Large intestine (tissue), 12 donors: ENCODE results near the gene NDUFA6. TPM values are rescaled to one million over a fixed set of nuclear protein-coding genes. Genes with fewer than 3 reads are reported as not detected.
A peak's percentile ranks its signal among the peaks of the same experiment; 100 is the strongest.
"Not testable (repeated sequence)": the region's sequence is repeated elsewhere in the genome, so short reads cannot be mapped to it uniquely, and the experiment has no call there.

Source experiments
- DNase-seq, 2 donors: peaks; one replicate each; pipeline versions ENCODE4 v3.0.0 to v3.0.0-alpha.2; 2013
- H3K27ac ChIP-seq: one replicate; pipeline ENCODE4 v1.5.1; 2013; ENCODE audit warnings: low read length
- H3K27me3 ChIP-seq: 2 replicates; pipeline ENCODE4 v1.6.1; 2013; ENCODE audit warnings: low read length; ENCODE audit not compliant: control insufficient read depth, insufficient read depth
- H3K36me3 ChIP-seq: 2 replicates; pipeline ENCODE4 v1.6.1; 2013; ENCODE audit warnings: low read length; ENCODE audit not compliant: control insufficient read depth, insufficient read depth
- H3K4me1 ChIP-seq: one replicate; pipeline ENCODE4 v1.6.1; 2013; ENCODE audit warnings: low read length; ENCODE audit not compliant: control insufficient read depth, insufficient read depth
- H3K4me3 ChIP-seq: one replicate; pipeline ENCODE4 v1.5.1; 2013; ENCODE audit warnings: low read length
- H3K9me3 ChIP-seq: one replicate; pipeline ENCODE4 v1.6.1; 2013; ENCODE audit warnings: mild to moderate bottlenecking, low read depth, low read length, moderate library complexity; ENCODE audit not compliant: control insufficient read depth
- WGBS: methylation state at CpG from one replicate; pipeline ENCODE4 v1.1.5; 2013; ENCODE audit warnings: low lambda C conversion rate; ENCODE audit not compliant: insufficient coverage; 5-methylcytosine and 5-hydroxymethylcytosine counted together
- long read RNA-seq, 11 donors: transcript quantifications; one replicate each; lab custom pipeline, GENCODE V29; 2026
- polyA plus RNA-seq: library from polyadenylated mRNA; unstranded; fragments of 120-200 nt; gene quantifications from one replicate; pipeline ENCODE4 v1.2.1, GENCODE V29; 2013

NDUFA6 gene
- polyA plus RNA-seq: 71.1 TPM
- long read RNA-seq, donor 1, transcript NDUFA6-202 (3 exons, 1,256 nt): major isoform, 56 of 60 reads
- long read RNA-seq, donor 1, partial matches to known transcripts: 0 of 60 reads
- long read RNA-seq, donor 1, other reads (novel, unspliced or antisense): 0 of 60 reads
- long read RNA-seq, donor 2, transcript NDUFA6-201 (2 exons, 475 nt): minor isoform, 9 of 139 reads
- long read RNA-seq, donor 2, transcript NDUFA6-202 (3 exons, 1,256 nt): major isoform, 130 of 139 reads
- long read RNA-seq, donor 2, partial matches to known transcripts: 0 of 139 reads
- long read RNA-seq, donor 2, other reads (novel, unspliced or antisense): 0 of 139 reads
- long read RNA-seq, donor 3, transcript NDUFA6-202 (3 exons, 1,256 nt): major isoform, 198 of 204 reads
- long read RNA-seq, donor 3, transcript NDUFA6-201 (2 exons, 475 nt): minor isoform, 6 of 204 reads
- long read RNA-seq, donor 3, partial matches to known transcripts: 0 of 204 reads
- long read RNA-seq, donor 3, other reads (novel, unspliced or antisense): 0 of 204 reads
- long read RNA-seq, donor 4, transcript NDUFA6-202 (3 exons, 1,256 nt): major isoform, 13 of 14 reads
- long read RNA-seq, donor 4, partial matches to known transcripts: 0 of 14 reads
- long read RNA-seq, donor 4, other reads (novel, unspliced or antisense): 0 of 14 reads
- long read RNA-seq, donor 5, transcript NDUFA6-202 (3 exons, 1,256 nt): major isoform, 89 of 91 reads
- long read RNA-seq, donor 5, partial matches to known transcripts: 0 of 91 reads
- long read RNA-seq, donor 5, other reads (novel, unspliced or antisense): 0 of 91 reads
- long read RNA-seq, donor 6, transcript NDUFA6-202 (3 exons, 1,256 nt): major isoform, 136 of 145 reads
- long read RNA-seq, donor 6, transcript NDUFA6-201 (2 exons, 475 nt): minor isoform, 9 of 145 reads
- long read RNA-seq, donor 6, partial matches to known transcripts: 0 of 145 reads
- long read RNA-seq, donor 6, other reads (novel, unspliced or antisense): 0 of 145 reads
- long read RNA-seq, donor 7, transcript NDUFA6-202 (3 exons, 1,256 nt): major isoform, 81 of 94 reads
- long read RNA-seq, donor 7, partial matches to known transcripts: 9 of 94 reads
- long read RNA-seq, donor 7, other reads (novel, unspliced or antisense): 0 of 94 reads
- long read RNA-seq, donor 8, transcript NDUFA6-202 (3 exons, 1,256 nt): major isoform, 156 of 173 reads
- long read RNA-seq, donor 8, transcript NDUFA6-201 (2 exons, 475 nt): minor isoform, 8 of 173 reads
- long read RNA-seq, donor 8, partial matches to known transcripts: 9 of 173 reads
- long read RNA-seq, donor 8, other reads (novel, unspliced or antisense): 0 of 173 reads
- long read RNA-seq, donor 9, transcript NDUFA6-202 (3 exons, 1,256 nt): major isoform, 139 of 151 reads
- long read RNA-seq, donor 9, transcript NDUFA6-201 (2 exons, 475 nt): minor isoform, 5 of 151 reads
- long read RNA-seq, donor 9, partial matches to known transcripts: 7 of 151 reads
- long read RNA-seq, donor 9, other reads (novel, unspliced or antisense): 0 of 151 reads
- long read RNA-seq, donor 10, transcript NDUFA6-201 (2 exons, 475 nt): minor isoform, 11 of 166 reads
- long read RNA-seq, donor 10, transcript NDUFA6-202 (3 exons, 1,256 nt): major isoform, 155 of 166 reads
- long read RNA-seq, donor 10, partial matches to known transcripts: 0 of 166 reads
- long read RNA-seq, donor 10, other reads (novel, unspliced or antisense): 0 of 166 reads
- long read RNA-seq, donor 11, transcript NDUFA6-202 (3 exons, 1,256 nt): major isoform, 84 of 87 reads
- long read RNA-seq, donor 11, partial matches to known transcripts: 0 of 87 reads
- long read RNA-seq, donor 11, other reads (novel, unspliced or antisense): 0 of 87 reads

DNA sequence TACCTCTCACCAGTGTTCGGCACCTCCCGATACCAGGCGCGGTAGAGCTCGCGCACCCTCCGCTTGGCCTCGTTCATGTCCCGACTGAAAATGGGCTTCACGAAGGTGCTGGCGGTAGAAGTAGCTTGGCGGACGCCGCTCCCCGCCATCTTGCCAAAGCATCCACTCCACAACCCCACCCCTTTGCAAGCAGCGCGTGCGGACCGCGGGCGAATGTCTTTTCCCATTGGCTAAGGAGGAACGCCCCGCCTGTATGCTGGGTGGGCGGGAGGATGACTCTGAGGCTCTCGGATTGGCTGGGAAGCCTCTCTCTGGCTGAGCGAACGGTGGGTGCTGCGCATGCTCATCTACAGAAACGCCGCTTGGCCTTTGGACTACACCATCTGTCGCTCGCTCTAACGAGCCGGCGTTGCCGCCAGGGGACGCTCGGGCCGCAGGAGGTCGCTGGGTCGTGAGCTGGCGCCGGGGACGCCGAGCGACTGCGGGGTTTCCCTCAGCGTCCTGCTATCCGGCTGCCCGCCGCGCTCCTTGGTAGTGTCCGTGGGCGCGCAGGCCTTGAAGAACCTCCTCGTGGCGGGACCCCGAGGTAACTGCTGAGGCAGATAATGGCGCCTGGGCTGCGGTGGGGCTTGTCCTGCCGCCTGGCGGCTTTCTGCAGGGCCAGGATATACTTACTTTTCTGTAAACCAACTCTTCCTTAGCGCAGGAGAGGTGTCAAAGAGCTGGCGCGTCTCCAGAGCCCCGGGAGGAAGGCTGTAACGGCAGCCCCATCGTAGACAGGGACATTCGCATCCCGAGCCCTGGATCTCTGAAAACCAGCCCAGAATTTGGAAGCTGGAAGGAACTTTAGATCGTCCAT is at the start of gene NDUFA6:
Gene NDUFA6, minus strand, starts transcription at position 177 of the 859 bp plus-strand sequence. Its CDS starts 28 bp downstream, at position 149.
- peak within 1 kb of the TSS; percentile 99 for H3K27ac ChIP-seq
- H3K36me3 ChIP-seq: peaks cover 8% of the 10 kb centered on the region
- DNase-seq: peak; percentile 99 to 100
- no CpG with 5 or more reads among the region's 71 CpGs for WGBS
- peaks cover 7% of the 10 kb centered on the region for H3K4me1 ChIP-seq
- peak within 1 kb of the TSS; percentile 96 for H3K4me3 ChIP-seq
- H3K9me3 ChIP-seq: peaks cover 3% of the 10 kb centered on the region
- H3K27me3 ChIP-seq: no peaks in the 10 kb centered on the region

DNA sequence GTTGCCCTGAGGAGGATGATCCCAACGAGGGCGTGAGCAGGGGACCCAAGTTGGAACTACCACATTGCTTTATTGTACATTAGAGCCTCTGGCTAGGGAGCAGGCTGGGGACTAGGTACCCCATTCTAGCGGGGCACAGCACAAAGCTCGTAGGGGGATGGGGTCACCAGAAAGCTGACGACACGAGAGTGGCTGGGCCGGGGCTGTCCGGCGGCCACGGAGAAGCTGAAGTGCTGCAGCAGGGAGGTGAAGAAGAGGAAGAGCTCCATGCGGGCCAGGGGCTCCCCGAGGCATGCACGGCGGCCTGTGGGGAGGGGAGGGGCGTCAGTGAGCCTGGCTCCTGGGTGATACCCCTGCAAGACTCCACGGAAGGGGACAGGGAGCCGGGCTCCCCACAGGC is 49.6 kb upstream of the NDUFA6 start:
- H3K27me3 ChIP-seq, H3K9me3 ChIP-seq, H3K36me3 ChIP-seq, H3K27ac ChIP-seq, DNase-seq, H3K4me3 ChIP-seq, H3K4me1 ChIP-seq: not testable (repeated sequence)
- no CpG with 5 or more reads among the region's 17 CpGs for WGBS

DNA sequence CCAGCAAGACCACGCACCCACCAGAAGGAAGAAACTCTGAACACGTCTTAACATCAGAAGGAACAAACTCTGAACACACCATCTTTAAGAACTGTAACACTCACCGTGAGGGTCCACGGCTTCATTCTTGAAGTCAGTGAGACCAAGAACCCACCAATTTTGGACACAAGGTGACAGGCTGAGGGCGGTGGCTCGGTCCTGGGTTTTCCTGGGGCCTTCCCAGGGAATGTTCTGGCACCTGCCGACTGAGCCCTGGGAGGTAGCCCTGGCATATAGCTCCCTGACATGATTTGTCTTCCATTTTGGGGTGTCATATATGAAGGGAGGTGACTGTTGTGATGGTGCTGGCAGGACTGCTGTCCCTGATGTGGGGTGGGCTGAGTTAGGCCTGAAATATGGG is 48.9 kb upstream of the NDUFA6 start:
- H3K9me3 ChIP-seq, H3K36me3 ChIP-seq, H3K4me3 ChIP-seq, H3K27ac ChIP-seq, DNase-seq, H3K27me3 ChIP-seq, H3K4me1 ChIP-seq: not testable (repeated sequence)
- WGBS: no CpG with 5 or more reads among the region's 7 CpGs

DNA sequence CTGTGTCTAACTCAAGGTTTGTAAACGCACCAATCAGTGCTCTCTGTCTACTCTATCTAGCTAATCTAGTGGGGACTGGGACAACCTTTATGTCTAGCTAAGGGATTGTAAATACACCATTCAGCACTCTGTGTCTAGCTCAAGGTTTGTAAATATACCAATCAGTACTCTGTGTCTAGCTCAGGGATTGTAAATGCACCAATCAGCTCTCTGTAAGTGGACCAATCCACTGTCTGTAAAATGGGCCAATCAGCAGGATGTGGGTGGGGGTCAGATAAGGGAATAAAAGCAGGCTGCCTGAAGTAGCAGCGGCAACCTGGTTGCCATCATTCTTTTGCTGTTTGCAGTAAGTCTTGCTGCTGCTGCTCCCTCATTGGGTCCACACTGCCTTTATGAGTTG is 48.4 kb upstream of the NDUFA6 start:
- Histone ChIP-seq H3K9me3 (peaks cover 3% of the 10 kb centered on the region), H3K27me3 (no peaks in the 10 kb centered on the region), H3K36me3 (peaks cover 3% of the 10 kb centered on the region), H3K4me3 (no peak overlapping the region), H3K27ac (no peak overlapping the region), H3K4me1 (no peaks in the 10 kb centered on the region)
- no CpG with 5 or more reads among the region's 2 CpGs for WGBS
- no peak for DNase-seq

DNA sequence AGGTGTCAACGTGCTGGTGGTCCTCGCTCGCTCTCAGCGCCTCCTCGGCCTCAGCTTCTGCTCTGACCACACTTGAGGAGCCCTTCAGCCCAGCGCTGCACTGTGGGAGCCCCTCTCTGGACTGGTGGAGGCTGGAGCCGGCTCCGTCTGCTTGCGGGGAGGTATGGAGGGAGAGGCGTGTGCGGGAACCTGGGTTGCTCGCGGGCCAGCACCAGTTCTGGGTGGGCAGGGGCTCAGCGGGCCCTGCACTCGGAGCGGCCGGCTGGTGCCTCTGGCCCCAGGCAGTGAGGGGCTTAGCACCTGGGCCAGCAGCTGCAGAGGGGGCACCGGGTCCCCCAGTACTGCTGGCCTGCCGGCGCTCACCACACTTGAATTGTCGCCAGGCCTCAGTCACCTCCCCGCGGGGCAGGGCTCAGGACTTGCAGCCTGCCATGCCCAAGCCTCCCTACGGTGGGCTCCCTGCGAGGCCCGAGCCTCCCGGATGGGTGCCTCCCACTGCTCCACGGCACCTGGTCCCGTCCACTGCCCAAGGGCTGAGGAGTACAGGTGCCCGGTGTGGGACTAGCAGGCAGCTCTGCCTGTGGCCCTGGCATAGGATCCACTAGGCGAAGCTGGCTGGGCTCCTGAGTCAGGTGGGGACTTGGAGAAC is 47.7 kb upstream of the NDUFA6 start:
- no CpG with 5 or more reads among the region's 31 CpGs for WGBS
- Histone ChIP-seq H3K4me1 (no peaks in the 10 kb centered on the region), H3K9me3 (peaks cover 3% of the 10 kb centered on the region), H3K4me3 (no peak overlapping the region), H3K27ac (no peak overlapping the region), H3K27me3 (no peaks in the 10 kb centered on the region), H3K36me3 (peaks cover 3% of the 10 kb centered on the region)
- DNase-seq: no peak

DNA sequence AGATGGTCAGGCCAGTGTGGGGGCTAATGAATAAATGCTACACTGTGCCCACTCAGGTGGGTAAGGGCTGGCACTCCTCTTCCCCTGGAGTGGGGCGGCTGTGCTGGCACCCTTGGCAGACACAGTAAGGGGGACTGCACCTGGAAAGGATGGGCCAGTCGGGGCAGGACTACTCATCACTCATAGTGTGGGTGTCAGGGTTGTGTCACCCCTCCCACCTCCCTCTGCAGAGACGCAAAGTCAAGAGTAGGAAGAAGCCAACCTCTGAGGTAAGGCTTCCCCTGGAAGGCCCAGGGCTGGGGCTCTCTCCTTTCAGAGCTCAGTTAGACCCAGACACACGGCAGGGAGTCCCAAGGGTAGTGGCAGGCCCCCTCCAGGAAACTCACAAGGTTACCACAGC is 45.1 kb upstream of the NDUFA6 start:
- not testable (repeated sequence) for H3K27me3 ChIP-seq, H3K9me3 ChIP-seq, H3K4me3 ChIP-seq, H3K36me3 ChIP-seq, H3K4me1 ChIP-seq, DNase-seq, H3K27ac ChIP-seq
- no CpG with 5 or more reads among the region's 4 CpGs for WGBS

DNA sequence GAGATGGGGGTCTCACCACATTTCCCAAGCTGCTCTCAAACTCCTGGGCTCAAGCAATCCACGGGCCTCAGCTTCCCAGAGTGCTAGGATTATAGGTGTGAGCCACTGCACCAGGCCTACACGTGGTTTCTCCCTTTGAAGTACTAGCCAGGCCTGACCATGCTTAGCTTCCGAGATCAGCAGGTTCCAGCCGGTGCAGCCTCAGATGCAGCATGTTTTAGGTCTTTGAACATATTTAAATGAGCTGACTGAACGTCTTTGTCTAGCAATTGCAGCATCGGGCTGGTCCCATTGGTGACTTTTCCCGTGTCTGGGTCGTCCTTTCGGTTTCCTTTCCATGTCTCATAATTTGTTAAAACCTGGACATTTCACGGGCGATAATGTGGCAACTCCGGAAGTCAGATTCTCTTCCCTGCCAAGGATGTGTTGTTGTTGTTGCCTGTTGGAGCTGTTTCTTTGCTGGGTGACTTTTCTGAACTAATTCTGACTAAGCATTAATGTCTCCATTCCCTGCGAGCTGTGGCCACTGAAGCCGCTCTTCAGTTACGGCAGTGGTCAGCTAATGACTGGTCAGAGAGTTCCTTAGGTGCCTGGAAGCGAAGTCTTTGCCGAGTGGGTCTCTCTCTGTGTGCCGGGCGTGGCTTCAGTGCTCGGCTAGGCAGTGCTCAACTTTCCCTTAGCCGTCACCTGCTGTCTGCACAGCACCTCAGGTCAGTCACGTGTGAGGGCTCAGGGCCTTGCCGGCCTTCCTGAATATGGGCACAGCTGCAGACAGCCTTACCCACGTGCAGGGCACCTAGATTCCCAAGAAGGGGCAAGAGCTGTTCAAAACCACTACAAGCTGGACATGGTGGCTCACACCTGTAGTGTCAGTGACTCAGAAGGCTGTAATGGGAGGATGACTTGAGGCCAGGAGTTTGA is 43.8 kb upstream of the NDUFA6 start:
- H3K36me3 ChIP-seq: peaks cover 3% of the 10 kb centered on the region
- no peak for DNase-seq
- 90% methylated on average over 2 of the region's 24 CpGs for WGBS

DNA sequence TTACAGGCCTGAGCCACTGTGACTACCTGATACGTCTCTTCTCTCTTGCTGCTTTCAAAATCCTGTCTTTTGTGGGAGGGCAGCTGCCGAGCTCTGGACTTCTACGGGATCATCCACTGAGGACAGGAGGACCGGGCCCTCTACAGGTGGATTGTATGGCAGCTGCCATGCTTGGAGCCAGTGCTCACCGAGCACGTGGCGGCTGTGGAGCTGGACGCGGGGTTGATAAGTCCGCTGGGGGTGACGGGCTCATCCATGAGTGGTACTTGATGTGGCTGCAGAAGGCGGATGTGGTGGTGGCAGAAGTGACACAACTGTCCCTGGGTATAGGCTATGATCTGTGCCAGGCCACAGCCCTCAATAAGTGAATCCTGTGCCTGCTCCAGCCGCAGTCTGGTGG is 41.9 kb upstream of the NDUFA6 start:
- DNase-seq: no peak
- Histone ChIP-seq H3K9me3 (peaks cover 15% of the 10 kb centered on the region), H3K36me3 (no peaks in the 10 kb centered on the region), H3K4me1 (peaks cover 9% of the 10 kb centered on the region), H3K27me3 (no peaks in the 10 kb centered on the region), H3K4me3 (no peak overlapping the region), H3K27ac (no peak overlapping the region)
- no CpG with 5 or more reads among the region's 13 CpGs for WGBS

More for the DNA sequence above, 43.8 kb upstream of the NDUFA6 start:
- H3K9me3 ChIP-seq: peaks cover 12% of the 10 kb centered on the region
- H3K27me3 ChIP-seq: no peaks in the 10 kb centered on the region
- H3K4me3 ChIP-seq: no peak overlapping the region
- peaks cover 9% of the 10 kb centered on the region for H3K4me1 ChIP-seq
- H3K27ac ChIP-seq: no peak overlapping the region
